Left ventricle myocardium inferior (tissue), 1 donor: Measurements from ENCODE around the gene ZNF581. TPM values are rescaled to one million over a fixed set of nuclear protein-coding genes. Genes with fewer than 3 reads are reported as not detected.

ENCODE experiments used
- DNase-seq: peaks from one replicate; pipeline ENCODE4 v3.0.0-alpha.2; 2020
- H3K27ac ChIP-seq: fragments of 200-600 bp; replicated peaks from 2 replicates; pipeline ENCODE4 v1.8.0; 2021
- H3K27me3 ChIP-seq: fragments of 200-600 bp; 2 replicates; pipeline ENCODE4 v1.8.0; 2021; ENCODE audit warnings: low read depth
- H3K36me3 ChIP-seq: fragments of 200-600 bp; 2 replicates; pipeline ENCODE4 v1.8.0; 2021
- H3K4me1 ChIP-seq: fragments of 200-600 bp; 2 replicates; pipeline ENCODE4 v1.8.0; 2021
- H3K4me3 ChIP-seq: fragments of 200-600 bp; 2 replicates; pipeline ENCODE4 v1.8.0; 2021; ENCODE audit warnings: mild to moderate bottlenecking, moderate library complexity
- H3K9me3 ChIP-seq: fragments of 200-600 bp; replicated peaks from 2 replicates; pipeline ENCODE4 v1.8.0; 2021
- intact Hi-C: fragments of 100-400 bp; cut with micrococcal nuclease; formaldehyde crosslinking; loops from one replicate; pipeline ENCODE4 v1.11.0; 2022
- total RNA-seq: library from RNA; stranded (reverse); fragmentation: NEBNext Ultra II Directional; extraction: Animal tissue kit (Norgen Biotek cat#: 25700); gene quantifications from one replicate; pipeline ENCODE4 v1.2.1, GENCODE V29; 2021
- TF ChIP-seq, protein P1 (sequence below): fragments of 200-600 bp; IDR thresholded peaks from 2 replicates; pipeline ENCODE4 v1.8.0; 2021; ENCODE audit warnings: antibody characterized with exemption, mild to moderate bottlenecking, borderline replicate concordance
- donor health status: DM: no; HTN: yes; CAD: no; lungs with severe emphysema.

The ZNF581 gene
- total RNA-seq, 1 donor from 2014 or later: 7.1 TPM

DNA sequence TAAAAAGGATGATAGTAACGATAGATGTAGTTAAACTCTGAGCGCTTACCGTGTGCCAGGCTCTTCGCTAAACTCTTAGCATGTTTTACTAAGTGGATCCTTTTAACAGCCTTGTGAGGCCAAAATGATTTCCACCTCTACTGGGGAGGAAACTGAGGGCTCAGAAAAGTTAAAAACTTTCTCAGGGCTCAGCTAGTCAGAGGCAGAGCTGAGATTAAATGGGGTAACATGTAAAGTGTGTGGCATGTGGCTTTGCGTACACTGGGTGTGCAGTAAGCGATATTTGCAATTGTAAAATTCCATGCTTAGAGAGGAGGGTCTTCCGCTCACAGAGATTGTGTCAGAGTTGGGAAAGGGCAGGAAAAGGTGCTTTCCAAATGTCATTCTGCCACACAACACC is 13.1 kb downstream of the ZNF581 start:
- H3K9me3 ChIP-seq: no peaks in the 10 kb centered on the region
- peaks cover 29% of the 10 kb centered on the region for H3K36me3 ChIP-seq
- DNase-seq: no peak
- H3K27ac ChIP-seq: no peak overlapping the region
- no peaks in the 10 kb centered on the region for H3K27me3 ChIP-seq
- peaks cover 66% of the 10 kb centered on the region for H3K4me1 ChIP-seq
- TF ChIP-seq, protein P1, sequence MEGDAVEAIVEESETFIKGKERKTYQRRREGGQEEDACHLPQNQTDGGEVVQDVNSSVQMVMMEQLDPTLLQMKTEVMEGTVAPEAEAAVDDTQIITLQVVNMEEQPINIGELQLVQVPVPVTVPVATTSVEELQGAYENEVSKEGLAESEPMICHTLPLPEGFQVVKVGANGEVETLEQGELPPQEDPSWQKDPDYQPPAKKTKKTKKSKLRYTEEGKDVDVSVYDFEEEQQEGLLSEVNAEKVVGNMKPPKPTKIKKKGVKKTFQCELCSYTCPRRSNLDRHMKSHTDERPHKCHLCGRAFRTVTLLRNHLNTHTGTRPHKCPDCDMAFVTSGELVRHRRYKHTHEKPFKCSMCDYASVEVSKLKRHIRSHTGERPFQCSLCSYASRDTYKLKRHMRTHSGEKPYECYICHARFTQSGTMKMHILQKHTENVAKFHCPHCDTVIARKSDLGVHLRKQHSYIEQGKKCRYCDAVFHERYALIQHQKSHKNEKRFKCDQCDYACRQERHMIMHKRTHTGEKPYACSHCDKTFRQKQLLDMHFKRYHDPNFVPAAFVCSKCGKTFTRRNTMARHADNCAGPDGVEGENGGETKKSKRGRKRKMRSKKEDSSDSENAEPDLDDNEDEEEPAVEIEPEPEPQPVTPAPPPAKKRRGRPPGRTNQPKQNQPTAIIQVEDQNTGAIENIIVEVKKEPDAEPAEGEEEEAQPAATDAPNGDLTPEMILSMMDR: no peak
- peak overlapping the region; percentile 88 for H3K4me3 ChIP-seq
- intact Hi-C loops: no loop called here

DNA sequence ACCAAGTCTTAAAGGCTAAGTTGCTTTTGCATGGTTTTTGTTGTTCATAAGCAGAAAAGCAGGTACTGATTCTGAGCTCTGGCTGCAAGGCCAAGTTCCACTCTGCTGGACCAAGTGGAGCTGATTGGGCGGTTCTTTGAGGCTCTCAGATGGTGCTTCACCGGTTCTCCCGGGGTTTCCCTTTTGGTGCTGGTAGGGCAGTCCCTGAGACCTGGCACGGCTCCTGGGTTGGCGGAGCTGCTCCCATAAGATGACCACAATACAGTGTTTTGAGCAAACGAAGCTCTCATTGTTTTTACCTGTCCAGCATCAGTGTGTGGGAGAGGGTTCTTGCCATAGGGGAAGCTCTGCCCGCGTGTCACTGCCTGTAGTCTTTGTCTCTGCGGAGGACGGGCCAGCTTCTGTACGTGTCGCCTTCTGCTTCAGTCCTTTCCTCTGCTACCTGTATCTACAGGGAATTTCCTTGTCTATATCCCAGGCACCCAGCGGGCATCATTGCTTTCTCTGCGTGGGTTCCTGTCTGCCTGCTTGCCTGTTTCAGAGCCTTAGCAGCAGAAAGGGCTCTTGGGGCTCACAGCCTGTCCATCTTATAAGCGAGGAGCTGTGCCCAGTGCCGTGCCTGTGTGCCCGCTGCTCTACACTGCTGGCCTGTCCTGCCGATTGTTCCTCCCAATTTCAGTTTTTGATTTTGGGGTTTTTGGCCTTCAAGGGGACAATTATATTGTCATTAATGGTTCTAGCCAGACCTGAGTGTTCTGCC is 13.7 kb downstream of the ZNF581 start:
- Histone ChIP-seq H3K27me3 (no peaks in the 10 kb centered on the region), H3K36me3 (peaks cover 35% of the 10 kb centered on the region), H3K9me3 (no peaks in the 10 kb centered on the region), H3K27ac (no peak overlapping the region), H3K4me3 (peak overlapping the region; percentile 88), H3K4me1 (peaks cover 66% of the 10 kb centered on the region)
- no peak for DNase-seq
- TF ChIP-seq, protein P1: no peak
- intact Hi-C loops: no loop called here

DNA sequence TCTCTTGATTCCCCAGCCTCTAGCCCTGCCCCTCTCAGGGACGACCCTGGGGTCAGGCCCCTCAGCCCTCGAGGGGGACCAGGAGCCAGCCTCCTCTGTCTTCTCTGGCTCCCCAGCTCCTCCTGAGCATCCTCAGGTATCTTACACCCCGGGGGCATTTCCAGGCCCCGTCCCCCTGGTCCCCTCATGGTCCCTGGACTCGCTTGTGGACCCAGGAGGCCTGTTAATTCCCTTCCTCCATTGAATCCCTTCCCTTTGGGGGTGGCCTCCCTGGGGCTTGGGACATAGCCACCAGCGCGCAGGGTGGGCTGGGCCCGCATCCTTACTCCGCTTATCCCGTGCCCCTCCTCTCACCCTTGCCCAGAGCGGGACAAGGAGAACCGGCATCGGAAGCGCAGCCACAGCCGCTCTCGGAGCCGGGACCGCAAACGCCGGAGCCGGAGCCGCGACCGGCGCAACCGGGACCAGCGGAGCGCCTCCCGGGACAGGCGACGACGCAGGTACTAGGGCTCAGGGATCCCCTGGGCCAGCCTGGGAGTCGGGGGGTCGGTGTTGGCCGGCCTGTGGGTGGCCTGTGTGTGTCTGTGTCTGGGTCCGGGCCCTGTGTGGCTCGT is 15.5 kb downstream of the ZNF581 start:
- peak overlapping the region; percentile 8 for H3K4me3 ChIP-seq
- H3K36me3 ChIP-seq: peaks cover 48% of the 10 kb centered on the region
- peaks cover 57% of the 10 kb centered on the region for H3K4me1 ChIP-seq
- no peaks in the 10 kb centered on the region for H3K9me3 ChIP-seq
- DNase-seq: no peak
- no peaks in the 10 kb centered on the region for H3K27me3 ChIP-seq
- intact Hi-C loops: no loop called here
- no peak overlapping the region for H3K27ac ChIP-seq
- TF ChIP-seq, protein P1: no peak

DNA sequence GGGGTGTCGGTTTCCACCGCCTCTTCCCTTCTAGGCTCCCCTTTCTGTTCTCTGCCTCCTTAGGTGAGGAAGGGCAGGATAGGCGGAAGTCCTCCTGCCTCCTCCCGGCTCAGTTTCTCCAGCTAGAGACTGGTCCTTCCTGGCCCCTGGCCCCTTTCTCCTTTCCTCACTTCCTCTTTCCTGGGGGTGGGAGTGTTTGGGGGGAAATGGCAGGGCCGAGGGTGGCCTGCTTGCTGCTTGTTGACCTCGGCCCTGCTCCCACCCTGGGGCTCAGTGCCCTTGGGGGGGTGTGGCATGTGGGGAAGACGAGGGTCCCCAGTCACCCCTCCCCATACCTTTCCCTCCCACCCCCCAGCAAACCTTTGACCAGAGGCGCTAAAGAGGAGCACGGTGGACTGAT is 16.4 kb downstream of the ZNF581 start:
- no peak overlapping the region for H3K27ac ChIP-seq
- TF ChIP-seq, protein P1: no peak
- H3K36me3 ChIP-seq: peaks cover 56% of the 10 kb centered on the region
- H3K9me3 ChIP-seq: no peaks in the 10 kb centered on the region
- H3K4me3 ChIP-seq: no peak overlapping the region
- no peak for DNase-seq
- no peaks in the 10 kb centered on the region for H3K27me3 ChIP-seq
- intact Hi-C loops: no loop called here
- peaks cover 57% of the 10 kb centered on the region for H3K4me1 ChIP-seq

DNA sequence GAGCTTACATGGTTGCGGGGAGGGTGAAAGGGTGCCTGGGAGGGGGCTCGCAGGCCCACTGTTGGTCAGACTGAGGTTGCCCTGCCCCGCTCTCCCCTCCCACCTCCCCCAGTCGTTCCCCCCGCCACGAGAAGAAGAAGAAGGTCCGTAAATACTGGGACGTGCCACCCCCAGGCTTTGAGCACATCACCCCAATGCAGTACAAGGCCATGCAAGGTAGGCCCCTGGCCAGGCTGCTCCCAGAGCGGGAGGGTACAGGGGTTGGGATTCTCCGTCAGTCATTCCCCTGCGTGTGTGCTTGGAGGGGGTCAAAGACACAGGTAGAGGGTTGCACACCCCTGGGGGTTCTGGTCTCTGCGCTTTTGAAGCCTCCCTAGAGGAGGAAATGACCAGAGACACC is 17.0 kb downstream of the ZNF581 start:
- no peak overlapping the region for H3K4me3 ChIP-seq
- no peaks in the 10 kb centered on the region for H3K9me3 ChIP-seq
- peaks cover 52% of the 10 kb centered on the region for H3K4me1 ChIP-seq
- no peaks in the 10 kb centered on the region for H3K27me3 ChIP-seq
- H3K36me3 ChIP-seq: peaks cover 59% of the 10 kb centered on the region
- TF ChIP-seq, protein P1: no peak
- H3K27ac ChIP-seq: no peak overlapping the region
- intact Hi-C loops: no loop called here
- no peak for DNase-seq
